AG04450 (cell line): ENCODE results near the gene AKAP6. TPM values are rescaled to one million over a fixed set of nuclear protein-coding genes. Genes with fewer than 3 reads are reported as not detected.
A peak's percentile ranks its signal among the peaks of the same experiment; 100 is the strongest.

Experiments used
- CTCF ChIA-PET: fragments of 300-600, 350-600 bp; formaldehyde crosslinking; extraction: SDS; loops from one replicate; lab custom pipeline; 2022; ENCODE audit warnings: antibody characterized with exemption, inconsistent platforms; lab: Charles Lee
- POLR2A ChIA-PET: fragments of 350-600 bp; formaldehyde crosslinking; extraction: SDS; loops from one replicate; lab custom pipeline; 2021; ENCODE audit warnings: antibody characterized with exemption, inconsistent platforms; lab: Yijun Ruan, JAX
- DNase-seq: peaks from one replicate; pipeline ENCODE4 v3.0.0-alpha.2; 2011; ENCODE audit warnings: low read depth, low spot score
- H3K27ac ChIP-seq: one replicate; pipeline ENCODE4 v1.5.1; 2012; ENCODE audit warnings: low read depth, low read length, control low read depth
- H3K27me3 ChIP-seq: one replicate; pipeline ENCODE4 v1.6.0; 2012; ENCODE audit warnings: low read length; ENCODE audit not compliant: control insufficient read depth, insufficient read depth
- H3K4me3 ChIP-seq: 2 replicates; pipeline ENCODE4 v1.5.1; 2011; ENCODE audit warnings: mild to moderate bottlenecking, low read depth, low read length, control low read depth
- H3K9me3 ChIP-seq: 2 replicates; pipeline ENCODE4 v1.5.1; 2012; ENCODE audit warnings: low read length; ENCODE audit not compliant: control insufficient read depth, insufficient read depth
- CTCF ChIP-seq: IDR thresholded peaks from 2 replicates; pipeline ENCODE4 v1.5.1; 2011; ENCODE audit warnings: low read depth, low read length, control low read depth, inconsistent platforms
- polyA plus RNA-seq: library from polyadenylated mRNA; depleted of rRNA; stranded (reverse); fragments of >200 nt; gene quantifications from 2 replicates; pipeline ENCODE4 v1.2.3, GENCODE V29; 2011

AKAP6 gene
- polyA plus RNA-seq, 1 experiment: 0.78 TPM

DNA sequence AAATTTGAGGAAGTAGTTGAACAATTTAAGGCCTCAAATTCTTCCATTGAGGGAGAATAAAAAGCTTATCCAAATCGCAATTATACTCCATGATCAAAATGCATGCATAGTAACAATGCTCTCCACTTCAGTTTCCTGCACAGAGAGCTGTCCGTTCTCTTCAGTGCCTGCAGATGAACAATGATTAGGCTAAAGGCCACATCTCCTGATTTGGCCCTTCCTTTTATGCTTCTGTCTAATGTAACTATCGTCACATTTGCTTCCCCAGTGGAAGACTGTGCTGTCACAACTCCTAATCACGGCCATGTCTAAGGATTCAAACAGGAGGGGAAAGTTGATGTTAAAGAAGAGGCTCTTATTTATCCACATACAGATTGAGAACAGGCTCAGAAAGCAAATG is 496.0 kb downstream of the AKAP6 start:
- Histone ChIP-seq H3K9me3 (no peaks in the 10 kb centered on the region), H3K27me3 (no peaks in the 10 kb centered on the region), H3K4me3 (no peak overlapping the region), H3K27ac (no peak overlapping the region)
- no peak for TF ChIP-seq CTCF
- ChIA-PET CTCF (no interaction called here), POLR2A (no interaction called here)
- DNase-seq: no peak

GRCh38 chr14:32826404-32827082 is 497.4 kb downstream of the AKAP6 start:
- peak; percentile 22; the same call in 1 of the 2 replicates for TF ChIP-seq CTCF
- Histone ChIP-seq H3K27ac (no peak overlapping the region), H3K9me3 (no peaks in the 10 kb centered on the region), H3K27me3 (no peaks in the 10 kb centered on the region), H3K4me3 (no peak overlapping the region)
- ChIA-PET CTCF (interaction anchor here (0.6 to 1.8 kb wide), 7 partner anchors 8 to 251 kb away, joined by 3 to 10 read pairs (median 3); no protein-coding TSS in a partner anchor), POLR2A (no interaction called here)
- no peak for DNase-seq

DNA sequence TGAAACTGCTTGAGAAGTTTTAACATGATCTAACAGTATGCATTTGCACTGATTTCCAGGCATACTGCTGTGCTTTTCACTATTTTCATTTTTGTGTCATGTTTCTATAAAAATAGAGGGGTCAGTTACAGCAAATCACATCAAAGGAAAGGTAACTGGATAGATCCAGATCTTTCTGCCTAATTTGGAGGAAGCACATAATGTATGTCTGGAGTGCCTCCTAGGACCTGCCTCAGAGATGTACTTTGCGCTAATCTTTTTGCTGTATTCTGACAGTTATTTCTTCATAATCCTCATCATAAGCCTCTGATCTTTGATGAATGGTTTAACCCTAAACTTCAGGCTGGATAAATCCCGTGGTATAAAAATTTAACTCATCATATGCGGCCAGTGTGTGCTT is 498.4 kb downstream of the AKAP6 start:
- H3K27ac ChIP-seq: no peak overlapping the region
- DNase-seq: no peak
- TF ChIP-seq CTCF: no peak
- CTCF ChIA-PET: interaction anchor here (0.7 to 1.8 kb wide), 6 partner anchors 9 to 965 kb away, joined by 3 to 10 read pairs (median 3); no protein-coding TSS in a partner anchor
- no peak overlapping the region for H3K4me3 ChIP-seq
- H3K27me3 ChIP-seq: no peaks in the 10 kb centered on the region
- POLR2A ChIA-PET: no interaction called here
- no peaks in the 10 kb centered on the region for H3K9me3 ChIP-seq

- TF ChIP-seq CTCF: no peak
- H3K27ac ChIP-seq: no peak overlapping the region
- H3K27me3 ChIP-seq: no peaks in the 10 kb centered on the region
- ChIA-PET POLR2A (no interaction called here), CTCF (no interaction called here)
- no peak overlapping the region for H3K4me3 ChIP-seq
- no peak for DNase-seq
- no peaks in the 10 kb centered on the region for H3K9me3 ChIP-seq
Observed at GRCh38 chr14:32835924-32836323, 506.8 kb downstream of the AKAP6 start.

- no peaks in the 10 kb centered on the region for H3K27me3 ChIP-seq
- CTCF ChIA-PET: no interaction called here
- no peak overlapping the region for H3K27ac ChIP-seq
- no peak for TF ChIP-seq CTCF
- POLR2A ChIA-PET: no interaction called here
- H3K9me3 ChIP-seq: no peaks in the 10 kb centered on the region
- H3K4me3 ChIP-seq: no peak overlapping the region
- no peak for DNase-seq
Observed at GRCh38 chr14:32841698-32842097, 512.6 kb downstream of the AKAP6 start.
